ENCODE results near the gene SCFD1. TPM values are rescaled to one million over a fixed set of nuclear protein-coding genes. Genes with fewer than 3 reads are reported as not detected.
A peak's percentile ranks its signal among the peaks of the same experiment; 100 is the strongest.

Gene SCFD1
- total and polyA plus RNA-seq, 8 donors, result 28.1 to 247 (median 71.0) TPM

DNA sequence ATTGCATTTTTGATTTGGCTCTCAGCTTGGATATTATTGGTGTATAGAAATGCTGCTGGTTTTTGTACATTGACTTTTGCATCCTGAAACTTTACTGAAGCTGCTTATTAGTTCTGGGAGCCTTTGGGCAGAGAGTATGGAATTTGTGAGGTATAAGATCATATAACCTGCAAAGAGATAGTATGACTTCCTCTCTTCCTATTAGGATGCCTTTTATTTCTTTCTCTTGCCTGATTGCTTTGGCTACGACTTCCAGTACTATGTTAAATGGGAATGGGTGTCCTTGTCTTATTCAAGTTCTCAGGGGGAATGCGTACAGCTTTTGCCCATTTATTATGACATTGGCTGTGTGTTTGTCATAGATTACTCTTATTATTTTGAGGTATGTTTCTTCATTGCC lies 23.5 kb downstream of the SCFD1 start:
- peaks cover 0 to 14% (median 8%) of the 10 kb centered on the region in 4 donors for H3K9me3 ChIP-seq
- peaks cover 0 to 3% (median 0%) of the 10 kb centered on the region in 4 donors for H3K4me1 ChIP-seq
- TF ChIP-seq POLR2A (IDR thresholded peaks at IDR 0.05), result no peak
- no peak for TF ChIP-seq POLR2AphosphoS5 (IDR thresholded peaks at IDR 0.05)
- no peak for TF ChIP-seq CTCF (IDR thresholded peaks at IDR 0.05)
- TF ChIP-seq EP300 (IDR thresholded peaks at IDR 0.05), result no peak
- 93 to 100% (median 95%) methylated on average over 2 of the region's 2 CpGs for WGBS, 5 donors
- H3K27me3 ChIP-seq, result no peaks in the 10 kb centered on the region
- no peak overlapping the region for H3K27ac ChIP-seq
- DNase-seq, result no peak
- no peak overlapping the region for H3K4me3 ChIP-seq
- intact Hi-C loops (cut with DNase I; ENCODE audit: low total_unique reads), result no loop called here
- H3K36me3 ChIP-seq, result peaks cover 9 to 84% (median 80%) of the 10 kb centered on the region in 4 donors

GRCh38 chr14:30648471-30648870 lies 26.4 kb downstream of the SCFD1 start:
- Histone ChIP-seq H3K27ac (no peak overlapping the region), H3K9me3 (peaks cover 0 to 14% (median 8%) of the 10 kb centered on the region in 4 donors), H3K27me3 (no peaks in the 10 kb centered on the region), H3K36me3 (peaks cover 14 to 94% (median 89%) of the 10 kb centered on the region in 4 donors), H3K4me1 (no peaks in the 10 kb centered on the region), H3K4me3 (no peak overlapping the region)
- DNase-seq, result no peak
- TF ChIP-seq CTCF (IDR thresholded peaks at IDR 0.05), result no peak
- no peak for TF ChIP-seq POLR2AphosphoS5 (IDR thresholded peaks at IDR 0.05)
- TF ChIP-seq EP300 (IDR thresholded peaks at IDR 0.05), result no peak
- TF ChIP-seq POLR2A (IDR thresholded peaks at IDR 0.05), result no peak
- intact Hi-C loops (cut with DNase I; ENCODE audit: low total_unique reads), result no loop called here
- WGBS, 5 donors, result 90 to 100% (median 95%) methylated on average over 2 of the region's 2 CpGs

- Histone ChIP-seq H3K4me3 (no peak overlapping the region), H3K36me3 (peaks cover 28 to 87% (median 83%) of the 10 kb centered on the region in 4 donors), H3K27ac (no peak overlapping the region), H3K4me1 (peaks cover 0 to 5% (median 0%) of the 10 kb centered on the region in 4 donors), H3K9me3 (no peaks in the 10 kb centered on the region), H3K27me3 (no peaks in the 10 kb centered on the region)
- TF ChIP-seq POLR2AphosphoS5 (IDR thresholded peaks at IDR 0.05), result no peak
- intact Hi-C loops (cut with DNase I; ENCODE audit: low total_unique reads), result no loop called here
- WGBS, 5 donors, result 61 to 74% (median 74%) methylated on average over 6 of the region's 6 CpGs
- no peak for DNase-seq
Observed at GRCh38 chr14:30651937-30652336, 29.8 kb downstream of the SCFD1 start.

DNA sequence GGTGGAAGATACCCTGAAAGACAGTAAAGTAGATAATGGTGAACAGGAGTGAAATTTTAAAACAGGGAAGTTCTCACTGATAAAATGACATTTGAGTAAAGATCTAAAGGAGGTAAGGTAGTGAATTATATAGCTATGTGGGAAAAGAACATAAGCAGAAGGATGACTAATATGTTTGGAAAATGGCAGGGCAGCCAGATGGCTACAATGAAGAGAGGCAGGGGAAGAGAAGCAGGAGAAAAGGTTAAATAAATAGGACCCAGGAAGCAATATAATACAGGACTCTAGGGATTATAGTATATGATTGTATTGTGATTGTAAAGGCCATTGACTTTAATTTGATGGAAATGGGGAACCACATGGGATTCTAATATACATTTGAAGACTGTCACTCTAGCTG lies 33.0 kb downstream of the SCFD1 start:
- DNase-seq, result no peak
- no peaks in the 10 kb centered on the region for H3K27me3 ChIP-seq
- H3K4me3 ChIP-seq, result no peak overlapping the region
- H3K36me3 ChIP-seq, result peaks cover 20 to 77% (median 76%) of the 10 kb centered on the region in 4 donors
- intact Hi-C loops (cut with DNase I; ENCODE audit: low total_unique reads), result no loop called here
- TF ChIP-seq CTCF (IDR thresholded peaks at IDR 0.05) (no peak), POLR2A (IDR thresholded peaks at IDR 0.05) (no peak), POLR2AphosphoS5 (IDR thresholded peaks at IDR 0.05) (no peak), EP300 (IDR thresholded peaks at IDR 0.05) (no peak)
- H3K9me3 ChIP-seq, result no peaks in the 10 kb centered on the region
- peak overlapping the region in 1 of 5 donors; percentile 3 for H3K27ac ChIP-seq
- peaks cover 0 to 9% (median 0%) of the 10 kb centered on the region in 4 donors for H3K4me1 ChIP-seq

- no peaks in the 10 kb centered on the region for H3K27me3 ChIP-seq
Observed at GRCh38 chr14:30655658-30656057, 33.5 kb downstream of the SCFD1 start.

More at GRCh38 chr14:30655658-30656057, 33.5 kb downstream of the SCFD1 start:
- intact Hi-C loops (cut with DNase I; ENCODE audit: low total_unique reads), result no loop called here
- no peak for TF ChIP-seq EP300 (IDR thresholded peaks at IDR 0.05)
- no peak for TF ChIP-seq POLR2AphosphoS5 (IDR thresholded peaks at IDR 0.05)
- TF ChIP-seq POLR2A (IDR thresholded peaks at IDR 0.05), result no peak
- TF ChIP-seq CTCF (IDR thresholded peaks at IDR 0.05), result no peak
- H3K4me3 ChIP-seq, result no peak overlapping the region
- peaks cover 0 to 9% (median 0%) of the 10 kb centered on the region in 4 donors for H3K4me1 ChIP-seq
- H3K9me3 ChIP-seq, result no peaks in the 10 kb centered on the region
- no peak for DNase-seq
- 91 to 96% (median 93%) methylated on average over 3 of the region's 3 CpGs for WGBS, 5 donors
- peaks cover 20 to 77% (median 74%) of the 10 kb centered on the region in 4 donors for H3K36me3 ChIP-seq
- peak overlapping the region in 2 of 5 donors; percentile 3 to 13 for H3K27ac ChIP-seq
